Anterior cingulate cortex (tissue), 58 donors: ENCODE results near the gene PRR29.
"Not testable (repeated sequence)": the region's sequence is repeated elsewhere in the genome, so short reads cannot be mapped to it uniquely, and the experiment has no call there.

ENCODE experiments used
- DNase-seq, 58 donors: peaks; one replicate each; lab custom pipeline; 2025; lab: John Stamatoyannopoulos, UW

PRR29 gene

DNA sequence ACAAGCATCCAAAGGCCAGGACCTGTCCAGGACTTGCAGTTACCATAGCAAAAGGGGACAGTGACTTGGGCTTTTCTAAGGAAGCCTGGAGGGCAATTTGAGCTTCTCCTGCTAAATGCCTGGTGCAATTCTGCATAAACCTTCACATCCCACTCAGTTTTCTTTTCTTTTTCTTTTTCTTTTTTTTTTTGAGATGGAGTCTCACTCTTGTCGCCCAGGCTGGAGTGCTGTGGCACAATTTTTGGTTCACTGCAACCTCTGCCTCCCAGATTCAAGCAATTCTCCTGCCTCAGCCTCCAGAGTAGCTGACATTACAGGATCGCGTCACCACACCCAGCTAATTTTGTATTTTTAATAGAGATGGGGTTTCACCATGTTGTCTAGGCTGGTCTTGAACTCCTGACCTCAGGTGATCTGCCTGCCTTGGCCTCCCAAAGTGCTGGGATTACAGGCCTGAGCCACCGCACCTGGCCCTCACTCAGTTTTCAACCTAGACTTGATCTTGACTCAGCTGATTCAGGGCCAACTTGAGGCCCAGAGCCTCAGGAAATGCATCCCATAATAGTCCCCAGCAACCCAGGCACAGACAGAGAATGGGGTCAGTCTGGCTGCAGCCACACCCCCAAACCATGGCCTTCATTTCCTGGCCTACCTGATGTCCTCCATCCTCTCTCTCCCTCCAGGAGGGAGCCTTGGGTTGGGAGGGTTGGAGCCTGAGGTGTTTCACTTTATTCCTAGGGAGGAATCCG lies 9.1 kb downstream of the PRR29 start:
- DNase-seq, result not testable (repeated sequence)

DNA sequence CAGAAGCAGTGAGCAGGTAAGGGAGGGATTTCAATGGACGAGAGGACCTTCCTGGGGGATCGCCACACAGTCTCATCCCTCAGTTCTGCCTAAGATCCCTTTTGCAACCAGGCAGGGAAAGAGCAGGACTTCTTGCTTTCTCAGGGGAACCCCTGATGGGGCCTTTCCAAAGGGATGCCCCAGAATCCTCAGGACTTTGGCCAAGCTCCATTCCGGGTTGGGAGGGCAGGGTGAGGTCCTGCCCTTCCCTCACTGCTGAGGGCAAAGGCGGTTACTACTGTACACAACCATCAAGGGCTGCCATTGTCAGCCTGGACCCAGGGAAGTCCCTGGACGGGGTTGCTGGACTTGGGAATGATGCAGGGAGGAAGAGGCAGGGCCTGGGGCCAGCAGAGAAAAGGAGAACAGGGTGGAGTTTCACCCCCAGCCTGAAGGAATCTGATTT lies 9.7 kb downstream of the PRR29 start:
- DNase-seq, result no peak

DNA sequence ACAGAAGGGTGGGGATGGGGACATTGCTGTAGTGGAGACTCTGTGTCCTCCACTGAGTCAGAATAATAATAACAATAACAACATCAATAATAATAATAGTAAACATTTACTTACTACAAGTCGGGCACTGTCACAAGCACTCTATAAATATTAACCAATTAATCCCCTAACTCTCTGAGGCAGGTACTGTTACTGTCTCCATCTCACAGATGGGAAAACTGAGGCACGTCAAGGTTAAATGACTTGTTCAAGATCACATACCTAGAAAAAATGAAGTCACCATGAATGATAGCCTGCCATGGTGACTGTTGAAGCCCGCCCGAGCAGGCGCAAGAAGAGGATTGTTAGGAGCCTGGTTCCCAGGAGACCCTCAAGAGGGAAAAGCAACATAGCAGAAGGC lies 10.2 kb downstream of the PRR29 start:
- DNase-seq, result no peak

DNA sequence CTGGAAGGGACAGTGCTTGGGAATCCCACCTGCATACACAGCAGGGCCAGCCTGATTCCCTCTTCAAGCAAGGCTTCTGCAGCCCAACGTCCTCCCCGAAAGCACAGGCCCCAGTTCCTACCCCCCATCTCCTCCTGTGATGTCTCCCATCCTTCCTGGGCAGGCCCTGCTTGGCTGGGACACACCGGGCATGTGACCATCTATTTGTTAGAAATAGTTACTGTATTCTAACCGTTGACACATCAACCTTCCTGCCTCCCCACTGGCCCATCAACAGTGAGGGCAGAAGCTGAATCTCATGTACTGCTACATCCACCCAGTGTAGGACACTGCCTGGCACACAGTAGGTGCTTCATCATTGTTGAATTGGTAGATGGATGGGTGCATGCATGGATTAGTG lies 10.7 kb downstream of the PRR29 start:
- DNase-seq, result no peak

DNA sequence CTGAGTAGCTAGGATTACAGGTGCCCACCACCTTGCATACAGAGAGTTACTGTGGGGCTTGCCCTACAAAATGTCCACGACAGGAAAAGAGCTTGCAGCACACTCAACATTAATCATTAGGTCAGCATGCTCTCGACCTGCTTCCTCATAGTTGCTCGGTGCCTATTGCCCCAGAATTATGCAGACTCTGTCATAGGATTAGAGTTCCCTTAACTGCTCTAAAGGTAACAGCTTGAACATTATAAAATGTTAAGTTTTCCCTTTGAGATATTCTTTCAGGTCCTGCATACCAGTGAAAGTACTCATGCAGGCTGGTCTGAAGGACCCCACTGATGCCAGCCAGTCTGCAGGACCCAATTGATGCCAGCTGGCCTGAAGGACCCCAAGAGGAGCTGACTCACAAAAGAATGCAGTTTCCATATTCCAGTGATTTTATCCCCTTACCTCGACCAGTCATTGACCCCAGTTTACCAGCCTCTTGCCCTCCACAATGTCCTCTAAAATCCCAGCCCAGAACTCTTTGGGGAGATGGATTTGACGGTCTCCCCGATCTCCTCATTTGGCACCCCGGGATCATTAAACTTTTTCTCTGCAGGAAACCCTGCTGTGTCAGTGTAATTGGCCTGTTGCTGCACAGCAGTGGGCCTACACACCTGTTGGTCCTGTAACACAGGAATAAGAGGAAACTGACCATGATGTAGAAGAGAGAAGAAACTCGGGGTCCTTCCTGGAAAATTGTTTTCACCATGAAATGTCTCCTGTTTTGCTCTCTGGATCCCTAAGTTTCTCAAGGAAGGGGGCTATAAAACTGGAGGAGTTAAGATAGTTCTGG lies 11.6 kb downstream of the PRR29 start:
- no peak for DNase-seq

DNA sequence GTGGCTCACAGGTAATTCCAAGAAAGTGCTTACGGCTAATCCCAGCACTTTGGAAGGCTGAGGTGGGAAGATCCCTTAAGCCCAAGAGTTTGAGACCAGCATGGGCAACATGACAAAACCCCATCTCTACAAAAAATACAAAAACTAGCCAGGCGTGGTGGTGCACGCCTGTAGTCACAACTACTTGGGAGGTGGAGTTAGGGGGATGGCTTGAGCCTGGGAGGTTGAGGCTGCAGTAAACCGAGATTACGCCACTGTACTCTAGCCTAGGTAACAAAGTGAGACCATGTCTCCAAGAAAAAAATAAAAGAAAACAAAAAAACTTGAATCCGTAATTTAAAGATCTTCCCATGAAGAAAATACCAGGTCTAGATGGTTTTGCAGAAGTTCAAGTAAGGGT lies 17.3 kb downstream of the PRR29 start:
- no peak for DNase-seq

DNA sequence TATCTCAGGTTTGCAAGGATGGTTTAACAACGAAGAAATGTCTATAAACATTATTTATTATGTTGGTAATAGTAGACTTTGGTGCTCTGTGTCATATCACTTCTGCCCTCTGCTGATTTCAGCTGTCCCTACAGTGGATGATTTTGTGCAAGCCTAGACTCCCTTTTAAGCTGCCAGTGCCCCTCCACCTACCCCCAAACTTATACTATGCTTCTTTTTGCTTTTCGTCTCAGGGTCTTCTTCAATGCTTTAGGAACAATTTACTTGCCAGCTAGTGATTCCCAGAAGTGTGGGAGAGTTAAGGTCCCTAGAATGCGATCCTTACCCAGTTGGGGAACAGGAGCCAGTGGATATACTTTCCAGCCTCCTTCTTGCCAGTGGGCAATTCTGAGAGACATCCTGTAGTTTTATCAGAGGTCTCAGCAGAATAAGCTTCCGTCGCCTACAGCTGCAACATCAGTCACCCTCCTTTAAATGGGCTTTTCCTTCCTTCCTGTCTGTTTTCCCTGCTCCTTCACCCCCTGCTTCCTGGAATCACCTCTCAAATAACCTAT lies 18.2 kb downstream of the PRR29 start:
- DNase-seq, result no peak

DNA sequence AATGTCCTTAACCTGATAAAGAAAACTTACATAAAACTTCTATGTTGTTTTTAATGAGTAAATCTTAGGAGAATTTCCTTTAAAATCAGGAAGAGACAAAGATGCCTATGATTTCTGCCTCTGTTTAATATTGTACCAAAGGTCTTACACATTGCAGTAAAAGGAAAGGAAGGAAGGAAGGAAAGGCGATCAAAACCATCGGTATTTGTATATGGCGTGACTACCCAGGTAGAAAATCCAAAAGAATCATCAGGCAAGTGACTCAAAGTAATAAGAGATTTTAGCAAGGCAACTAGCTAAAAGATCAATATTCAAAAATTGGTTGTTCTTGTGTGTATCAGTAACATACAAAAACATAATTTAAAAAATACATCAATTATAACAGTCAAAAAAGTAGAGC lies 18.8 kb downstream of the PRR29 start:
- DNase-seq, result no peak

DNA sequence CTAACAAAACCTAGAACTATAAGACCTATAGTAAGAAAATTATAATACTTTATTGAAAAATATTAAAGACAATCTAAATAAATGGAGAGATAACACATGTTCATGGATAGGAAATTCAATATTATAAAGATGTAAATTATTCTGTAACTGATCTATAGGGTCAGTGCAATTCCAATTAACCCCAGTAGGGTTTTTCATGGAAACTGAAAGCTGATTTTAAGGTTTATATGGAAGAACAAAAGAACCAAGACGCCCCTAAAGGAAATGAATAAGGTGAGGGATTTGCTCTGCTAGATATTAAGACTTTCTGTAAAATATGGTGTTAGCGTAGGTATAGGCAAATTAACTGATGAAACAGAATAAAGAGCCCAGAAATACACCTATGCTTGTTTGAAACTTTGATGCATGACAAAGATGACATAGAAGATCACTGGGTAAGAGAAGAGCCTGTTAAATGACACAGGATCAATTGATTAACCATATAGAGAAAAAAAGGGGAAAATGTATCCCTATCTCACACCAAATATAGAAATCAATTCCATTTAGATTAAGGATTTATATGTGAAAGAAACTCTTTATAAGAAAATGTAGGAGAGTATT lies 19.3 kb downstream of the PRR29 start:
- DNase-seq, result no peak

DNA sequence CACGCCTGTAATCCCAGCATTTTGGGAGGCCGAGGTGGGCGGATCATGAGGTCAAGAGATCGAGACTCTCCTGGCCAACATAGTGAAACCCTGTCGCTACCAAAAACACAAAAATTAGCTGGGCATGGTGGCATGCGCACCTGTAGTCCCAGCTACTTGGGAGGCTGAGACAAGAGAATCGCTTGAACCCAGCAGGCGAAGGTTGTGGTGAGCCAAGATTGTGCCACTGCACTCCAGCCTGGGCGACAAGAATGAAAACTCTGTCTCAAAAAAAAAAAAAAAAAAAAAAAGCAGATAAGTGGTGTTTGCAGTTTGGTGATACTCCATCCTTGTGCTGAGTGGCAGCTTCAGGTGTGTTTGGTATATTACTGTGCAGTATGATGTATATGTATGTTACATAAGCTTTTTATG lies 21.4 kb downstream of the PRR29 start:
- DNase-seq, result not testable (repeated sequence)

DNA sequence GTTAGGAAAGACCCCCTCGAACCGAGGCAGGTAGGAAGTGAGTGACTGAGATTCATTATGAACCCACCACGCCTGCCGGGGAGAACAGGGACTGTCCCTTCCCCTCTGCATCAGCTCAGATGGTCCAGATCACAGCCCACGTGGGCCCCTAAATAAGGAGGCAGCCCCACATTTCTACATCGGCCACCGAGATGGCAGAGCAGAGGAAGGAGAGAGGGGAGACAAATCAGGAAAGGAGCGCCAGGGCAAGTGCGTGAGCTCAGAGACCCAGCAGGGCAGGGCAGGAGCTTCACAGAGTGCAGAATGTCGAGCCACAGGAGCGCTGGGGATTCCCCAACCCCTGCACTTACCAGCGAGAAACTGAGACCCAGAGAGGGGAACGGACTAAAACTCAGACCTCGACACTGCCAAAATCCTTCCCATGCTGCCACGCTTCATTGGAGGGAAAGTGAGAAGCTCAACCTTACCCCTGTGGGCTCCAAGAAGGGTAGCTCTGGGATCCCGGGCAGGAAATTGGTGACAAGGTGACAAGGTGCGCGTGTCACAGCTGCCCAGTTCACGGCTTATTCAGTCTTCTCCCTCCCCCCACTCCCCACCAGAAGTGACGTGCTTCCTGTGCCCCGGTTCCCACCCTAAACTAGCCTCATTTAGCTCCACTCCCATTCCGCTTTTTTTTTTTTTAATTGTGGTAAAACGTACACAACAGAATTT lies 22.1 kb downstream of the PRR29 start, which contains the start of gene ICAM2:
Gene ICAM2, minus strand, starts transcription at position 578 of the 711 bp plus-strand sequence. CDS start 13,942 bp downstream, outside the sequence.
- peak in 2 of 58 donors; percentile 26 to 33 for DNase-seq

DNA sequence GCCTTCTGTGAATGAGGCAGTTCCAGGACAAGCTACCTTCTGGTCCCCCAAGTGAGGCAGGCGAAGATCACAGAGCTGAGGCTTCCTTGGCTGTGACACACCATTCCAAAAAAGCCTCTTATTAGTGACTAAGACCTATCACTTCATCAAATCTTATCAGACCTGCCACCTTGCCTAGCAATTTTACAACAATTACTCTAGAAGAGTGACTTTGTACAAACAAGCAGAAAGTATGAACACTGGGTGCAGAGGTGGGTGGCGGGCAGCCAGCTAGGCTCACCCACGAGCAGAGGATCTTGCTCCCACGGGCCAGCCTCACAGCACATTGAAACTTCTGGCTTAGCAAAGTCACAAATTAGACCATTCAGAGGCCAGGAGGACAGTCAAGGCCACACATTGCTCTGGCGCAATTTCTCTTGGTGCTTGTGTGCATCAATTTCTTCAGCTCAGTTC lies 24.5 kb downstream of the PRR29 start:
- no peak for DNase-seq

DNA sequence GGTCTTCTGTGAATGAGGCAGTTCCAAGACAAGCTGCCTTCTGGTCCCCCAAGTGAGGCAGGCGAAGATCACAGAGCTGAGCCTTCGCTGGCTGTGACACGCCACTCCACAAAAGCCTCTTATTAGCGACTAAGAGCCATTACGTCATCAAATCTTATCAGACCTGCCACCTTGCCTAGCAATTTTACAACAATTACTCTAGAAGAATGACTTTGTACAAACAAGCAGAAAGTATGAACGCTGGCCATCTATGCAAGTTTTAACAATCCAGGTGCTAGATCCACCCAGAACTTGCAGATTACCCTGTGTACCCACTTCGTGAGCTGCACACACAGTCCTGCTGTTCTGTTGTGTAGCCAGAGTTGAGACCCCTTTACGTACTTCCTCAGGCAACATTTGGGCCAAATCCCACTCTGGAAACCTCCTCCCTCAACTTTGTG lies 26.1 kb downstream of the PRR29 start:
- DNase-seq, result no peak

DNA sequence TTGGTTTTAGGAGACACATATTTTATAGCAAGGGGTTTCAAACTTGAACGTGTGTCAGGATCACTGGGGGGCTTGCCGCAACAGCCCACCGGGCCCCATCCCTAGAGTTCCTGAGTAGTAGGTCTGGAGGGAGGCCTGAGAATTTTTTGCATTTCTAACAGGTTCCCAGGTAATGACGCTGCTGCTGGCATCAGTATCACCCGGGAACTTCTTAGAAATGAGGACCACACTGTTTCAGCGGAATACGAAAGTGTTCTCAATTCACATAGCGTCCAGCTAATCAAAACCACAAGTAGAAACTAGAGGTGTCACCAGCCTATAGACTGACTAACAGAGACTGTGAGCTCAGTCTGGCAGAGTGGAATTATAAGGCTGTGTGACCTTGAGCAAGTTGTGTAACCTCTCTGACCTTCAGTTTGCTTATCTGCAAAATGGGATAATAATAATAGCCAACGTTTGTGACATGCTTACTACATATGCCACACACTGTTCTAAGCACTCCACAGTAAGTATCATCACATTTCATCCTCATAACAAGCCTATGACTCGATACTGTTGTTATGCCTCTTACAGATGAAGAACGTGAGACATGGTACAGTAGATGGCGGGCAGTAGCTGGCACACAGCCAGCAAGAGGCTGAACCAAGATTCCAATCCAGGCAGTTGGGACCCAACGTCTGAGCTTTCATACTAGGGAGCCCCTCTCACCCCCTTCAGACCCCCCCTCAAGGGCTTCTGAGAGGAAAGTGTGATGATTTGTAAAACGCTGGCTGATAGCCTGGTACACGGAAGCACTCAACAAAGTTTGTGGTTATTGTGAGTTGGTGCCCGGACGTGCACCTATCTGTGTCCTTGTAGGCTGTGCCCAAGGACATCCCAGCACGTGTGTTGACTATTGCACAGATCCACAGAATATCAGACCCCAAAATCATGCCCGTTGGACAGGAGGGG lies 26.9 kb downstream of the PRR29 start:
- no peak for DNase-seq

DNA sequence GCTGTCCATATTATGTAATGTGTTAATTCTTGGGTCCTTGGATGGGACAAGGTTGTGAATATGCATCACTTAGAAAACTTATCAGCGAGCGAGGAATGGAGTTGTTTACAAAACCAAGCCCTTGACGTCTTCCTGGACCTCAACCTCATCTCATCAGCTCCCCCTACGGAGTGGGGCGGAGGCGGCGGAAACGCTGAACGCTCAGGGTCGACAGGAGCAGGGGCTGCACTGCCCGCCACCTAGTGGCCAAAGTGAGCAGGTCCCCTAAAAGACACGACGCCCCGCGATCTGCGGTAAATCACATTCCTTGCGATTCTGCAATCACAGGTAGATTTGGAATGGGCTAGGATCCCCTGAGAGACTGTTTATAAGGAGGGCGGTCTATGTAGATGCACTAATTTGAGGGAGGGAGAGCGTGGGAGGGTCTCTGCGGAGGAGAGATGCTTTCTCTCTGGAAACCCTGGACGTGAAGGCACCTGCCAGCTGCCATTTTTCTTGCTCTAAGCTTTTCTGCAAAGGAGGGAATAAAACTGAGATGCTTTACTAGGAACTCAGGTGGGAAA lies 27.7 kb downstream of the PRR29 start:
- DNase-seq, result peak in 14 of 58 donors; percentile 5 to 41 (median 16)

DNA sequence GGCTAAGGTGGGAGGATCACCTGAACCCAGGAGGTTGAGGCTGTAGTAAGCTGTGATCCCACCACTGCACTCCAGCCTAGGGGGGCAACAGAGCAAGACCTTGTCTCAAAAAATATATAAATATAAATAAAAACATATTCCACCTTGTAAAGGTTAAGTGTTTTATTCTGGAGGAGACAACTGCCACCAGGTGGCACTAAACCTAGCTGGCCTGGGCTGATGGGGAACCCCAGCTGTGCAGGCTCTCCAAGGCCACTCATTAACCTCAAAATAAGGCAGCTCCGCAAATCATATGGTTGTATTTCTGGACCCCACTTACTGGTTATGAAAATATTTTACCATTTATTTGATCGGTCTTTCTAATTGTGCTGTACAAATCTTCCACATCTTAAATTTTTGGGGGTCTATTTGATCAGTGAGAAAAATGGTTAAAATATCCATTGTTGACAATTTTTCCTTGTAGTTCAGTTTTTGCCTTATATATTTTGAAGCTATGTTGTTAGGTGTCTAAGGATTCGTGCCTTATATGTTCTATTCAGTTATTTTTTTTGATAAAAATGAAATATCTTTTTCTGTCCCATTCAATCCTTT lies 30.8 kb downstream of the PRR29 start:
- peak in 30 of 58 donors; percentile 4 to 51 (median 16) for DNase-seq

DNA sequence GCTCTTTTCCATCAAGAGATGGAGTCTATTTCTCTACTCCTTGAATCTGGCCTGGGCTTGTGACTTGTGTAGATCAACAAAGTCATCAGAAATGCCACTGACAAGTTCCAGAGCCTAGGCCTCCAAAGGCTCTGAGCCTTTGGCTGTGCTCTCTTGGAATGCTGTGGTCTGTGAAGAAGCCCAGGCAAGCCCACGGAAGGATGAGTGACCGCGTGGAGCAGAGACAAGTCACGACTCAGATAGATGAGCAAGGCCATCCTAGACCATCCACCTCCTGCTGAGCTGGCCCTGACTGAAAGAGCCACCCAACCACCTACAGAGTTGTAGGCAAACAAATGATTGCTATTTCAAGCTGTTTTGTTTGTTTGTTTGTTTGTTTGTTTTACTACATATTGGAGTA lies 33.9 kb downstream of the PRR29 start:
- DNase-seq, result no peak
